ENCODE data around the gene ST3GAL2.
"Not testable (repeated sequence)": the region's sequence is repeated elsewhere in the genome, so short reads cannot be mapped to it uniquely, and the experiment has no call there.

Gene ST3GAL2

DNA sequence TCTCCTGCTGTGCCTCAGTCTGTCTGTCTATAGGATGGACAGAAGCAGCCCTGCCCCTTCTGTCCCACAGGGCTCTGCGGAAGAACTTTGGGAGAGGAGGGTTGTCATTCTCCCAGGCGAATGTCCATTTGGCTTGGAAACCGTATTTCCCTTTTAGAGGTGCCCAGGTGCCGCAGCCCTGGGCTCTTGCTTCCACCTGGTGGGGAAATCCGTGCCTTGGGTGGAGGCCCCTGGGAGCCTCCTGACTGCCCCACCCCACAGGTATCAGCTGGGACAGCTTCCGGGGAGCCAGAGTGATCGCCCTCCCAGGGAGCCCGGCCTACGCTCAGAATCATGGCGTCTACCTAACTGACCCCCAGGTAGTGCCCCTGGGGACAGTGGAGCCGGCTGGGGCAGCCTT, 28.2 kb upstream of the ST3GAL2 start:
- no peak for DNase-seq

DNA sequence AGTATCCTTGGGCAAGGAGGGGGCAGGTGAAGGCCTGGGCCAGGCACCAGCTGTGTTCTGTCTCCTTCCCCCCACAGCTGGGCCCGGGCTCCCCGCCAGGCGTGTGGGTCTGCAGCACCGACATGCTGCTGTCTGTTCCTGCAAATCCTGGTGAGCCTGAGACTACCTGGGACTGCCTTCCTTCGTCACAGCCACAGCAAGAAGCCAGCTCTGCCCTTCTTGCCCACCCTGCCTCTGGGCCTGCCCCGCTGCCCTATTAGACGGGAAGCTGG, 27.8 kb upstream of the ST3GAL2 start:
- DNase-seq = no peak

DNA sequence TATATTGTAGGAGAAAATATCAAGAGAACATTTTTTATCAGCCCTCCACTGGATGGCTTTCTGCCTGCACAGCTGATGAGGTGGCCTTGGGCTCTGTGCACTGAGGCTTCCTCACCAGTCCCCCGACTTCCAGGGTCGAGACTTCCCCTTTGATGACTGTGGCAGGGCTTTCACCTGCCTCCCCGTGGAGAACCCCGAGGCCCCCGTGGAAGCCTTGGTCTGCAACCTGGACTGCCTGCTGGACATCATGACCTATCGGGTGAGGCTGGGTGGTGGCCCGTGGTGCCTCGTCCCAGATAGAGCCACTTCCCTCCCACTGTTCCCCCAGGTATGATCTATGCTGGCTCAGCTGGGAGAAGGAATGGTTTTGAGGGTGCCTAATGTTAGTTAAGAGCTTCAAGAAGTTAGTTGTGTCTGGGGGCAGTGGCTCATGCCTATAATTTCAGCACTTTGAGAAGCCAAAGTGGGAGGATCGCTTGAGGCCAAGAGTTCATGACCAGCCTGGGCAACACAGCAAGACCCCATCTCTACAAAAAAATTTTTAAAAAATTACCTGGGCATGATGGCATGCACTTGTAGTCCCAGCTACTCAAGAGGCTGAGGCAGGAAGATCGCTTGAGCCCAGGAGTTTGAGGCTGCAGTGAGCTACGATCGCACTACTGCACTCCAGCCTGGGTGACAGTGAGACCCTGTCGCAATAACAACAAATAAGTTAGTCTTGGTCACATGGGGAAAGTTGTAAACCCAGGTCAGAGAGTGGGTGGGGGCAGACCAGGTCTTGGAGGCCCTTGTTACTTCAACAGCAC, 27.3 kb upstream of the ST3GAL2 start:
- DNase-seq = no peak

GRCh38 chr16:70463235-70463634, 24.3 kb upstream of the ST3GAL2 start:
- DNase-seq = no peak

GRCh38 chr16:70460737-70461261, 21.9 kb upstream of the ST3GAL2 start:
- DNase-seq = no peak

- DNase-seq = no peak
These were observed 18.7 kb upstream of the ST3GAL2 start for GRCh38 chr16:70457446-70458166.

DNA sequence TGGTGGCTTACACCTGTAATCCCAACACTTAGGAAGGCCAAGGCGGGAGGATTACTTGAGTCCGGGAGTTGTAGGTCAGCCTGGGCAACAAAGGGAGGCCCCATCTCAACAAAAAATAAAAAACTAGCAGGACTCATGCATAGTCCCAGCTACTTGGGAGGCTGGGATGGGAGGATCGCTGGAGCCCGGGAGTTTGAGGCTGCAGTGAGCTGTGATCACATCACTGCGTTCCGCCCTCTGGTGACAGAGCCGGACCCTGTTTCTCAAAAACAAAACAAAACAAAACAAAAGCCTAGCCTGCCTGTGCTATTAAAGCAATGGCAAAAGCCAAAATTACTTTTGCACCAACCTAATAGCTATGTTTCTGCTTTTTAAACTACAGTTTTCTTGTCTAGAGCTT, 17.0 kb upstream of the ST3GAL2 start:
- DNase-seq = no peak

DNA sequence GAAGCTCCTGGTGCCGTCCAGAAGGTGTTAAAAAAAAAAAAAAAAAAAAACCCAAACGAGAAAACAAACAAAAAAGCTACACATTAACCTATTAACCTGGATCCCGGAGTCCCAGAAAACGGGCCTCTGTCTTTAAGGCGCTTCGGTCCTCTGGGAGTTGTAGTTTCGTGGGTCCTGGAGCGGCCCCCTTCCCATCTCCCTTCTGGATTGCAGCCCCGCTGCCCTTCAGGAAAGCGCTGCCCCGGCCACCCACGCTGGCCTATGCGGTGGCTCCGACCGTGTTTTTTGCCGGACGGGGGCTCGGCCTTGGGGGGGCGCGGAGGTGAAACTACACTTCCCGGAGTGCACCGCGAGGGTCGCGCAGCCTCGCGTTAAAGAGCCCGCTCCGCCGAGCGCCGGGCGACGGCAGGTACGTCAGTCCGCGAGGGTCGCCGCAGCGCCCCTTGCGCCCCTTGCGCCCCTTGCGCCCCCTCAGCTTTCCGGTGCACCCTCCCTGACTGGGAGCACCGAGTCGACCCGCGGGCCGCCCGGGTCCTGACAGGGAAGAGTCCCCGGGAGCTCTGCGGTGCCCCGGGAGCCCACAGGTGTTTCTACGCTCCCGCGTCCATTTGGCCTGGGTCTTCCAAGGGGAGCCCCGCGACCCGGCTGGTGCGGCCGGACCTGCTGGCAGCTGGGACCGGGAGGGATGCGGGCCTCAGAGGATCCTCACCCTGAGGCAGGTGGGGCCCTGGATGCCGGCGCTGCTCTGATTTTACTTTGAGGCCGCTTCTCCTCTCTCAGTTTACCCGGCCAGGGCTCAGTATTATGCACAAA, 15.5 kb upstream of the ST3GAL2 start, which contains the start of gene FCSK:
Gene FCSK, plus strand, starts transcription at position 374 of the 813 bp plus-strand sequence. CDS start 8,596 bp downstream, outside the sequence.
- DNase-seq = peak; percentile 74

- no peak for DNase-seq
These were observed 15.0 kb upstream of the ST3GAL2 start for GRCh38 chr16:70453892-70454221.

GRCh38 chr16:70453117-70453891, 14.4 kb upstream of the ST3GAL2 start:
- no peak for DNase-seq

DNA sequence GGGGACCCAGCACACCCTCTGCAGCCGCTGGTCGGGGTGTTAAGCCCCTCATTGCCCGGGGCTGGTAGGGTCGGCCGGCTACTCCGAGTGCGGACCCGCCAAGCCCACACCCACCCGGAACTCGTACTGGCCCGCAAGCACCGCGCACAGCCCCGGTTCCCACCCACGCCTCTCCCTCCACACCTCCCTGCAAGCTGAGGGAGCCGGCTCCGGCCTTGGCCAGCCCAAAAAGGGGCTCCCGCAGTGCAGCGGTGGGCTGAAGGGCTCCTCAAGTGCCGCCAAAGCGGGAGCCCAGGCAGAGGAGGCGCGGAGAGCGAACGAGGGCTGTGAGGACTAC, 12.1 kb upstream of the ST3GAL2 start:
- DNase-seq = not testable (repeated sequence)

DNA sequence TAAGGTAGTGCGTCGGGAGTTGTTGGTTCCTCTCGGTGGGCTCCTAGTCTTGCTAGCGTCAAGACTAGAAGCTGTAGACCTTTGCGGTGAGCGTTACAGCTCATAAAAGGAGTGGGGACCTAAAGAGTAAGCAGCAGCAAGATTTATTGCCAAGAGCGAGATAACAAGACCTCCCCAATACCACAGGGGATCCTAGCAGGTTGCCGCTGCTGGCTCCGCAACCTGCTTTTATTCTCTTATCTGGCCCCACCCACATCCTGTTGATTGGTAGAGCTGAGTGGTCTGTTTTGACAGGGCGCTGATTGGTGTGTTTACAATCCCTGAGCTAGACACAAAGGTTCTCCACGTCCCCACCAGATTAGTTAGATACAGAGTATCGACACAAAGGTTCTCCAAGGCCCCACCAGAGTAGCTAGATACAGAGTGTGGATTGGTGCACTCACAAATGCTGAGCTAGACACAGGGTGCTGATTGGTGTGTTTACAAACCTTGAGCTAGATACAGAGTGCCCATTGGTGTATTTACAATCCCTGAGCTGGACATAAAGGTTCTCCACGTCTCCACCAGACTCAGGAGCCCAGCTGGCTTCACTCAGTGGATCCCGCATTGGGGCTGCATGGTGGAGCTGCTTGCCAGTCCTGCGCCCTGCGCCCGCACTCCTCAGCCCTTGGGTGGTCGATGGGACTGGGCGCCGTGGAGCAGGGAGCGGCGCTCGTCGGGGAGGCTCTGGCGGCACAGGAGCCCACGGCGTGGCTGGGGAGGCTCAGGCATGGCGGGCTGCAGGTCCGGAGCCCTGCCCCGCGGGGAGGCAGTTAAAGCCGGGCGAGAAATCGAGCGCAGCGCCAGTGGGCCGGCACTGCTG, 11.5 kb upstream of the ST3GAL2 start:
- DNase-seq = not testable (repeated sequence)

GRCh38 chr16:70448075-70448474, 9.2 kb upstream of the ST3GAL2 start:
- DNase-seq = no peak

DNA sequence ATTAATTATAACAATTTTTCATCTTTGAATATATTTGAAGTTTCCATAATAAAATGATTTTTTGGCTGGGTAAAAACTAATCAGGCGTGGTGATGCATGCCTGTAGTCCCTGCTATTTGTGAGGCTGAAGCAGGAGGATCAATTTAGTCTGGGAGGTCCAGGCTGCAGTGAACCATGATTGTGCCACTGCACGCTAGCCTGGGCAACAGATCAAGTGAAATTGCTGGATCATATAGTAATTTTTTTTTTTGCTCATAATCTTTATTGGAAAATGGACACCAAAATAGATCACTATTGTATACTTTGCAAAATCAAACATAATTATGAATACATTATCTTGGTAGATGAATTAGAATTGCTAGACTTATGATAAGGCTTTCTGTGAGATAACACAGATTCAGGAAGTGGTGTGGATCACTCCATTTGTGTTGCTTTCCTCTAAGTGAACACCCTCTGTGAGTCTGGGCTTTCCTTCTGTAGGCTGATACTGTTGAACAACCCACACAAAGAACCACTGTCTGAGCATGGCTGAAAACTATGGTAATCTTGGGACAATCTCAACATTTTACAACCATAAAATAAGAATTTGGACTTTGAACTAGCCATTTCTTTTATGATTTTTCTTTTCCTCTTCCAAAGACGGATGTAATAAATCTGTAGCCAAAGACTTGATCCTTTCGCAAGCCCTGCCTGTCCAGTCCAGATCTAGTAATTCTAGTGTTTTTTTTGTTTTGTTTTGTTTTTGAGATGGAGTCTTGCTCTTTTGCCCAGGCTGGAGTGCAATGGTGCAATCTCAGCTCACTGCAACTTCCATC, 5.6 kb upstream of the ST3GAL2 start:
- no peak for DNase-seq

- DNase-seq = no peak
These were observed 3.4 kb upstream of the ST3GAL2 start for GRCh38 chr16:70442344-70442743.

GRCh38 chr16:70441406-70441990, 2.6 kb upstream of the ST3GAL2 start:
- DNase-seq = no peak

DNA sequence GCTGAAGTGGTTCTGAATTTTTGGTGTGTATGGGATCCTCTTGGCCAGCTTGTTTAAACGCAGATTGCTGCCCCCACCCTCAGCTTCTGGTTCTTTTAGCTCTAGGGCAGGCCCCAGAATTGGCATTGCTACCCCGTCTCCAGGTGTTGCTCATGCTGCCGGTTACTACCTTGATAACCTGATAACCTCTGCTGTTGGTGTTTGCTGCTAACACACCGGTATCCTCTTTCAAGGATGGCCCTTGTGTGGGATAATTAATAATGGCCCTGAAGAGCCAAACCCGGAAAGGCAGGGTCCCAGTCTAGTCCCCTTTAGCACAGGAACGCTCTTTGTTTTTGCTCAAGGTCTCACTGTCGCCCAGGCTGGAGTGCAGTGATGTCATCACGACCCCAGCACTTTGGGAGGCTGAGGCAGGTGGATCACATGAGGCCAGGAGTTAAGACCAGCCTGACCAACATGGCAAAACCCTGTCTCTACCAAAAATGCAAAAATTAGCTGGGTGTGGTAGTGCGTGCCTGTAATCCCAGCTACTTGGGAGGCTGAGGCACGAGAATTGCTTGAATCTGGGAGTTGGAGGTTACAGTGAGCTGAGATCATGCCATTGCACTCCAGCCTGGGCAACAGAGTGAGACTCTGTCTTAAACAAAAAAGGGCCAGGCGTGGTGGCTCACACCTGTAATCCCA, 1.3 kb upstream of the ST3GAL2 start:
- no peak for DNase-seq

DNA sequence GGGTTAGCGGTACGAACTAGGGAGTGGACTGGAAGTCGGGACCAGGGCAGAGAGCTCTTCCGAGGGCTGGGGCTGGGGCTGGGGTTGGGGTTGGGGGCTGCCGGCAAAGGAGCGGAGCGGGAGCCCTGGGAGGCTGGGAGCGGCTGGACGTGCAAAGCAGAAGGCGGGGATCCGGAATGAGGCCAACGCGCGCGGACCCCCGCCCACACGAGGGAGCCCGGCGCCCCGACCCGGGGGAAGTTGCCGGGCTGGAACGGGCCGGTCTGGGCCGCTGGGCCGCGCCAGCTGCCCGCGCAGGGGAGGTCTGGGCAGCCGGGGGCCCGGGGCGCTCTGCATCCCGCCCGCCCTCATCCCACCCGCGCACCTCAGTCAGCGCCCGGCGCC, 323 bp downstream of the ST3GAL2 start:
- no peak for DNase-seq

GRCh38 chr16:70437582-70438557, 1.0 kb downstream of the ST3GAL2 start:
- no peak for DNase-seq

Data from CD4-positive, alpha-beta T cell treated with Interleukin-4 for 1 hour (primary cell).